ENCODE results near the gene TCEAL7. TPM values are rescaled to one million over a fixed set of nuclear protein-coding genes. Genes with fewer than 3 reads are reported as not detected.

The TCEAL7 gene
- total and polyA plus RNA-seq, 2 experiments from 2014 or later, result 7.3 to 17.2 TPM

GRCh38 chrX:103347682-103348397 is 17.8 kb downstream of the TCEAL7 start:
- H3K27me3 ChIP-seq (ENCODE audit: insufficient read depth), result peaks cover 11% of the 10 kb centered on the region; the same call in 1 of the 2 replicates
- H3K79me2 ChIP-seq (replicated peaks; ENCODE audit: insufficient read depth), result no peaks in the 10 kb centered on the region
- Mint-ChIP-seq H3K27me3 (ENCODE audit: insufficient read depth, low read depth, poor library complexity) (no peaks in the 10 kb centered on the region), H3K4me1 (peaks cover 18% of the 10 kb centered on the region), H3K4me3 (peak overlapping the region; percentile 74), H3K9me3 (no peaks in the 10 kb centered on the region), H3K36me3 (ENCODE audit: low read depth) (no peaks in the 10 kb centered on the region), H3K27ac (no peak overlapping the region)
- ATAC-seq (peak; percentile 94), DNase-seq (ENCODE audit: low spot score) (peak; percentile 54)
- peak overlapping the region; percentile 57 for H3K4me3 ChIP-seq
- H3K4me2 ChIP-seq, result peak overlapping the region; percentile 83
- H4K20me1 ChIP-seq (replicated peaks; ENCODE audit: insufficient read depth), result no peaks in the 10 kb centered on the region
- H3F3A ChIP-seq (replicated peaks; ENCODE audit: low read depth), result no peaks in the 10 kb centered on the region
- TF ChIP-seq REST (IDR thresholded peaks at IDR 0.05; ENCODE audit: unreplicated experiment), result peak; percentile 66
- 0 out of 4 replicates have a peak, but pooled peaks of 1 of the 2 experiments have one; percentile 11 for TF ChIP-seq CTCF (conservative IDR thresholded peaks at IDR 0.05; ENCODE audit: low read depth in 2 of 2)
- TF ChIP-seq EZH2phosphoT487 (IDR thresholded peaks at IDR 0.05; ENCODE audit: unreplicated experiment), result no peak
- no peak overlapping the region for H3K27ac ChIP-seq (ENCODE audit: low read depth)
- H3K4me1 ChIP-seq (ENCODE audit: insufficient read depth), result peaks cover 8% of the 10 kb centered on the region; the same call in 1 of the 2 replicates
- H2AFZ ChIP-seq, result peak overlapping the region; percentile 76
- no peaks in the 10 kb centered on the region for H3K36me3 ChIP-seq (ENCODE audit: insufficient read depth)
- no peaks in the 10 kb centered on the region for H3K9me2 ChIP-seq (ENCODE audit: insufficient read depth)

- peaks cover 6% of the 10 kb centered on the region for H3K4me1 ChIP-seq (ENCODE audit: insufficient read depth)
- H3K36me3 ChIP-seq (ENCODE audit: insufficient read depth), result no peaks in the 10 kb centered on the region; the same call in 1 of the 2 replicates
- H2AFZ ChIP-seq, result peak within 1 kb of the TSS; percentile 59; the same call in 1 of the 2 replicates
- H3K27ac ChIP-seq (ENCODE audit: low read depth), result peak within 1 kb of the TSS; percentile 94
- no peaks in the 10 kb centered on the region for H3K9me2 ChIP-seq (ENCODE audit: insufficient read depth)
- peak within 1 kb of the TSS; percentile 89 for H3K4me3 Mint-ChIP-seq
- H3K4me3 ChIP-seq, result peak within 1 kb of the TSS; percentile 61
- H3K27me3 Mint-ChIP-seq (ENCODE audit: insufficient read depth, low read depth, poor library complexity), result no peaks in the 10 kb centered on the region
- H3K27ac Mint-ChIP-seq, result peak within 1 kb of the TSS; percentile 97
- H3K4me1 Mint-ChIP-seq, result peaks cover 10% of the 10 kb centered on the region
- no peaks in the 10 kb centered on the region; the same call in 2 of the 3 replicates for H3K9me3 Mint-ChIP-seq
- H3F3A ChIP-seq (replicated peaks; ENCODE audit: low read depth), result no peaks in the 10 kb centered on the region
- DNase-seq (ENCODE audit: low spot score) (peak; percentile 60), ATAC-seq (peak; percentile 85)
- peaks cover 13% of the 10 kb centered on the region for H3K36me3 Mint-ChIP-seq (ENCODE audit: low read depth)
- no peaks in the 10 kb centered on the region for H4K20me1 ChIP-seq (replicated peaks; ENCODE audit: insufficient read depth)
- peak within 1 kb of the TSS; percentile 88 for H3K4me2 ChIP-seq
- peaks cover 12% of the 10 kb centered on the region for H3K79me2 ChIP-seq (replicated peaks; ENCODE audit: insufficient read depth)
- H3K27me3 ChIP-seq (ENCODE audit: insufficient read depth), result no peaks in the 10 kb centered on the region
- no peak for TF ChIP-seq EZH2 (IDR thresholded peaks at IDR 0.05; ENCODE audit: low read depth, unreplicated experiment)
- TF ChIP-seq ZNF331 (CRISPR knock-in tag; IDR thresholded peaks at IDR 0.05; ENCODE audit: low read depth), result no peak
- TF ChIP-seq CREB1 (CRISPR knock-in tag; IDR thresholded peaks at IDR 0.05; ENCODE audit: low read depth), result peak; percentile 79
- TF ChIP-seq REST (IDR thresholded peaks at IDR 0.05; ENCODE audit: unreplicated experiment), result no peak
- peak; percentile 80 for TF ChIP-seq POLR2AphosphoS5 (IDR thresholded peaks at IDR 0.05; ENCODE audit: low read depth)
- TF ChIP-seq CTCF (conservative IDR thresholded peaks at IDR 0.05; ENCODE audit: low read depth in 2 of 2), result no peak
- no peak for TF ChIP-seq STAT1 (IDR thresholded peaks at IDR 0.05; ENCODE audit: unreplicated experiment)
- no peak for TF ChIP-seq EZH2phosphoT487 (IDR thresholded peaks at IDR 0.05; ENCODE audit: unreplicated experiment)
These were observed 26.2 kb downstream of the TCEAL7 start, which contains the start of gene TCEAL9 for GRCh38 chrX:103356130-103356798. TSS of gene TCEAL9 (plus strand) at chrX:103356506. CDS start at chrX:103357685, 1,179 bp downstream.

Data from GM23338 (cell line).